ENCODE results near the gene ERC2.

Gene ERC2

DNA sequence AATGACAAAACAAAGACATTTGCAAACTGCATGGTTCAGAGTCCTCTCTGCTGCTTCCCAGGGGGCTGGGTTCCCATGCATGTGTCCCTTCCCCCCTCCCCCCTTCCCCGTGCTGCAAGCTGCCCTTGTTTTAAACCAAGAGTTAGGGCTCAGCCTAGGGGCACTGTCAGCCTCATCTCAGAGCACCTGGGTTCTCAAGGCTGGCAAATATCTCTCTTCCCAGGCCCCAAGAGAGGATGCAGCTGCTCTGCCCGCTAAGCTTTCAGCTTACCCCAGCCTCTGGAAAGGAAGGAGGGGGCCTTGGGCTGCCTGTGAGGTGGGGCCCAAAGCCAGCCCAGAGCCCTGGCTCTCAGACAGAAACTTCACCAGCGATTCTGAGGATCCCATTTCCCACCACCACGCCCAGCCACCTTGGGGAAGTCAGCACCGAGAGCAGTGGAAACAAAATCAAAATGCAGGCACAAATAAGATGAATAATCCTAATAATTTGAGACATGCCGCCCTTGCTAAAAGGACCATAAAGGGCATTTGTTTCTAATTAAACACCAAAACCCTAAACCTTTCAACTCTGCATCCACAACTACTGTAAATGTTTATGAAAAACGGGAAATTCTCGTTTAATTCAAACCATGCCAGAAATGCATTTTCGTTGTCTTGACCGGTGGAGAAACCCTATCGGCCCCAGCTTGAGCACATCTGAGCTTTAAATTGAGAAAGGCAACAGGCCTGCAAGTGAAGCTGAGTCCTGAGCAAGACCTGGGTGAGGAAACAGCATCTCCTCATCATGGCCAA, 913.4 kb downstream of the ERC2 start:
- no peak for DNase-seq (ENCODE audit: low read depth)

DNA sequence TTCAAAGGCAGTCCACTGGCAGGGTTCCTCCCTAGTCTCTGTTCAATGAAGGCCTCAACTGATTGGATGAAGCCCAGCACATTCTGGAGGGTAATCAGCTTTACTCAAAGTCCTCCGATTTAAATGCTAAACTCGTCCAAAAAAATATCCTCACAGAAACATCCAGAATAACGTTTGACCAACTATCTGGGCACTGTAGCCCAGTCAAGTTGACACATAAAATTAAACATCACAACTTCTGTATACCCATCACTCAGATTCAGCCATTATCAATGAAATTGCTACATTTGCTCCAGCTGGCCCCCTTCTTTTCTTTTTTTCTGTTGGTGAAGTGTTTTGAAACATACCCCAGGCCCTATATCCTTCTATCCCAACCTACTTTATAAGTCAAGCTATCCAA, 916.6 kb downstream of the ERC2 start:
- DNase-seq (ENCODE audit: low read depth) = no peak

DNA sequence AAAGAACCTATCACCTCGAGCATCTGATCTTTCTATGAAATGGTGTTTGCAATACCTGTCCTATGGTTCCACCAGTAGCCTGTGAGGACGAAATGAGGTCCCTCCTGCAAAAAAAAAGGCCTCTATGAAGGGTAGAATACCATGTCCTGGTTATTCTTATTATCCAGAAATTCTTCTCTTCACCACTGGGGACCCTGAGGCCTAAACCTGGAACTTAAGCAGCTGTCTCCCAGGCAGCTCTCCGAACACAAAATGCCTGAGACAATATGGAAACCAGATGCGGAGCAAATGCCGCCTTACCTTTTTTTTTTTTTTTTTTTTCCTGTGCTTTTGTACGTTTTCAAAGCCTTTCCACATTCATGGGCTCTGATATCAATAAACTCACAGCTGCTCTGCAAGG, 919.1 kb downstream of the ERC2 start:
- no peak for DNase-seq (ENCODE audit: low read depth)

DNA sequence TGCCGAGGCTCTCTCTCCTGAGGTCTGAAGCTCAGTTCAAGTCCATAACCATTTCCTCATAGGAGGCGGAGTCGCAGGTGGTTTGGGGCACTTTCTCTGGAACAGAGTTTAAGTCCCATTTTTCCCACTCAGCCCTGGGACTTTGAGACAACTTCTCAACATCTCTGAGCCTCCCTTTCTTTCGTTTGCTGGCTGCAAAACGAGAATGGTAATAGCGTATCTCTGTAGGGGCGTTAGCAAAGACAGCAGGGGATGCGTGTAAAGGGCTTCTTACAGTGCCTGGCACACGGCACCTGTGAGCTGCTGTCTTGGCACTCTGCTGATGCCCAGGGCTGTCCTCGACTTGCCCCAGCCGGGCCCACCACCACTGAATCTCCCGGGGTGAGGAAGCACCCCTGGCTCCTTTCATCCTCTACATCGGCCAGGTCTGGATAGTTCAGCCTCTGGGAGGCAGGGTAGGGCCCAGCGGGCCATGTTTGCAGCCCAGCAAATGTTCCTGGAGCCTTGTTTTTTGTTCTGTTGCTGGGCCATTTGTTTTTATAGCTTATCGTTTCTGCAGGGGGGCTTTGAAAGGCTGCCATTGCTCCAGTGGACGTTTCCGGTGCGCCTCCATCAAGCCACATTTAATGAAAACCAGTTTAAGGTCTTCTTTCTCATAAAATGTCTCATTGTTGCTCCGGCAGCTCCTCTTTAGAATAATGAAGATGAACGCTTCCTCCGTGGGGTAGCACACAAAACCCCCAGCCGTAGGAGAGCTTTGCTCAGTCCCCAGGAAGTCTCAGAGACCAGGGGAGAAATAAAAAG, 921.2 kb downstream of the ERC2 start:
- DNase-seq (ENCODE audit: low read depth) = no peak

DNA sequence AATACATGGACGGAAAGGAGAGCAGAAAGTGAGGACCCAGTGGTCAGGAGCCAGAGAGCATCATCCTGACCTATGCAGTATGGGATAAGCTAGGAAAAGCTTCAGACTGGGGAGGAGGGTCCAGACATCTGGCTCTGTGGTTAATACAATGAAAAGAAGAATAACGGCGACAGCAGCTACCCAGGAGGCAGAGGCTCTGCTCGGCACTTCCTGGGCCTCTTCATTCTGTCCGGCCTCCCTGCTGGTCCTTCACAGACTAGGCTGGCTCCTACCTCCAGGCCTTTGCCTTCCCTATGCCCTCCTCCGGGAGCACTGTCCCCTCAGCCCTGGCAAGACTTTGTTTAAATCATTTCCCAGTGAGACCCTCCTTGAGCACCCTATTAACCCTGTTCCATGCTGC, 922.3 kb downstream of the ERC2 start:
- no peak for DNase-seq (ENCODE audit: low read depth)

DNA sequence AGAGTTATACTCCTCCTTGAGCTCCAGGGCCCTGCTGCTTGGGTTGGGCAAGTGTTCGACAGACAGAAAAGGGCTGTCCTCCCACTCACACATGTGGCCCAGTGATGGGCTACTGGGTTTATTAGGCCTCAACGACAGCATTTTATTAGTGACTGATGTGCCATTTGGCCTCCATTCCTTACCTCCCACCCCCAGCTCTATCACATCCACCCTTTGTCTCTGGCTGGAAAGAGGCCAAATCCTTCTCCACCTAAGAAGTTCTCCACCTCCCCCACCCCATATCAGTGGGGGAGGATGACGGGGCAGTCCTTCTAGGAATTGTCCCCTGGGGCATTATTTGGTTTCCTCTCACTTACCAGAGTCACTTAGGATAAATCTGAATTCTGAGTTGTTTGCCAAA, 924.0 kb downstream of the ERC2 start:
- no peak for DNase-seq (ENCODE audit: low read depth)

DNA sequence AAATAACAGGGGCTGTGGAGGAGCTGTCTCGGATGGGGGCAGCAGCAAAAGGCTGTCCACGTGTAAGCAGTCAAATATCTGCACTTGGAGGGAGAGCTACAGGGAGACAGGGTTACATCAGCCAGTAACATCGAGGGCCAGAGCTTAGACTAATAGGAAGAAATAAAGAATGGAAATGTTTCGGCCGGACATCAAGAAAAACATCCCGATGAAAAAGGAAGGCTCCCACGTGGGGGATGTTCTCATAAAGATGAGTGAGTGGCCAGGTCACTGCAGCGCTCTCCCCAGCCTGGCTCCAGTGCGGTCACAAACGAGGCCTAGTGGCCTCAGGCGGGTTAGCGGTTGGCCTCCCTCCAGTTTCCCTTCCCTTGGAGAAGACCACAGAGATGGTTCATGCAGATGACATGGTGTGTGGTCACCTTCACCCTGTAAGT, 925.1 kb downstream of the ERC2 start:
- DNase-seq (ENCODE audit: low read depth) = no peak

DNA sequence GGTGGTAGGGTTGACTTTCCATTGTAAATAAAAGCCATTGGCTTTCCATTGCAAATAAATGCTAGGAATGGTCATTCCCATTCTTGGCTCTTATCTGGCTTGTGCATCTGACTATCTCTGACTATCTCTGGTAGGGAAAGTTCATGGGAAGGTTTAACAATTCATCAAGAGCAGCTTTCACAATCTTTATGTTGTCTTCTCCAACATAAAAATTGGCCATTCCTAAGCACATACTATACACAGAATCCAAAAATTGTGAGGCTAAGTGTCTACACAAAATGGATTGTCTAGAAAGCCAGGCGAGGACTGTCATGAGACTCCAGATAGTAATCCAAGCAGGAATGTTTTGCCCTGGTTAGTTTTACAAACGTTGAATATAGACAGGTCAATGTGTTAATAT, 926.8 kb downstream of the ERC2 start:
- DNase-seq (ENCODE audit: low read depth) = no peak

DNA sequence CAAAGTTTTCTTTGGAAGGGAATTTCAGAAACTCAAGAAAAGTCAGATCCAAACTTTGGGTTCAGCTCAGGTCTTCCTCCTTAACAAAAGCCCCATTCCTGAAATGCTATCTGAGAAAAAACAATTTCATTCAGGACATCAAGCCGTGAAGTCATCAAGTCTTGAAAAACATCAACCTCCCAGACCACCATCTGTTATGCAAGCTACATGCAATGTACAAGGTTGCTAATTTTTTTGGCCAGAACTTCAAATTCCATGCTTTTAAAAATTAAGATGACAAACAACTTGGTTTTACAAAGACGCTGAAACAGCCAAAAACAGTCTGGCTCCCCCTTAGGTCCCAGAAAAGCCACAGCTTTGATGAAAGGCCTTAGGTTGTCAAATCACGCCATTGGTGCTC, 927.3 kb downstream of the ERC2 start:
- no peak for DNase-seq (ENCODE audit: low read depth)

DNA sequence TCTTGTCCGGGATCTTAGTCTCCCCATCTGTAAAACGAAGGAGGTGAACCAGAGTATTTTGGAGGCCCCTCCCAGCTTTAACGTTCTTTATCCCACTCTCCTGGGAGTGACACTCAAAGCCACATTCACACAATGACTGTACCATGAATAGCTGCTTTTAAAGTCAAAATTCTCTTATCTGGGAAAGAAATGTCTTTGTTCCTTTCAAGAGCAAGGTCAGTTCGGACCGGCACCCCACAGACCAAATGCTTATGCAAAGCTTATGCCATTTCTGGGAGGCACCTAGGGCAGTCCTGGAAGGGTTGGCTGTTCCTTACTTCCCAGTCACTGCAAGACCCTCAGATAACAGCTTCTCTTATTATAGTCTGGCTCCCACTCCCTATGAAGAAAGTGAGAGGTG, 927.7 kb downstream of the ERC2 start:
- no peak for DNase-seq (ENCODE audit: low read depth)

DNA sequence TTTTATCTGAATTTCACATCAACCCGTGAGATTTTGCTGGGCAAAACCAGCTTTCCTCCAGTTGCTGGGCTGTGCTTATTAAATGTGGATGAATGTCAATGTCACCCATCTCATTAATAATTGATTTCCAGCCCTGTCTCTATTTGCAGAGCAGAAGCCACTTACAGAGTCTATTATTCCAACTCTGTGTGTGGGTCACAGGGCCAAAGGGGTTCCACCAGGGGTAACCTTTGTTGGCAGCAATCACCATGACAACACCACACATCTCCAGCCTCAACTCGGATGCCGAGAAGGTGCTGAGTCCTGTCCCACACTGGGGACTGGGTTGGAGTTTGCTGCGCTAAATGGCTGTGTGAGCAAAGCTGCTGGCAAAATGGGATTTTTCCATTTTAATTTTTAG, 930.1 kb downstream of the ERC2 start:
- no peak for DNase-seq (ENCODE audit: low read depth)

DNA sequence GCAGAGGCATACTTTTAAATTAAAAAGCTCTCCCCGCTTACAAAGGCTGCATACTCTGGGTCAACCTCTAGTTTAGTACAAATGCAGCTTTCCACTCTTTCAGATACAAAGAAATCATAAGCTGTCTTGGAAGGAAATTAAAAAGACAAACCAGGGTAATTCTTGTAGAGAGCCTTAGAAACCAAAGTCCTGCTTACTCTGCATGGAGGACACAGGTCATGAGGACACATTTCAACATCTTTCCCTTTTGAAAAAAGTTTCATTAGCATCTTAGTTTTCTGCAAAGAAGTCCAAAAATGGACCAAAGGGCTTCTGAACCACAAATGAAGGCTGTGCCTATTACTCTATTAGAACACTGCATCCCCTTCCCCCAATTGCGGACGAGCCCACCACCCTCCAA, 930.7 kb downstream of the ERC2 start:
- DNase-seq (ENCODE audit: low read depth) = no peak

DNA sequence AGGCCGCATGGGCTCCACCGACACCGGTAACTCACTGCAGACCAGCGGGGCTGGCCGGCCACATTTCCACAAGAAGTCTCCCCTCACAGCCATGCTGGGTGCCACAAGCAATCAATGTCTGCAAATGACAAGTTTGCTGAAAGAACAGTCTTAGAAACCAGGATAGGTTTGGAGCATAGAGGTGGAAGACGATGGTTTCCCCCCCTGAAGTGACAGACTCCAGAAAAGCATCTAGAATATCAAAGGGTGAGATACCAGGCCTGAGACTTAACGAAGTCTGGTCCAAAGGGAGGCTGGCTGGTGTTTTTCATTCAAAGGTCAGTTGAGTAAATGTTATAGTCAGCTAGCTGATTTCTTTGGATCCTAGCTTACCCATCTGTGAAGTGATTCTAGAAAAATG, 931.1 kb downstream of the ERC2 start:
- no peak for DNase-seq (ENCODE audit: low read depth)

DNA sequence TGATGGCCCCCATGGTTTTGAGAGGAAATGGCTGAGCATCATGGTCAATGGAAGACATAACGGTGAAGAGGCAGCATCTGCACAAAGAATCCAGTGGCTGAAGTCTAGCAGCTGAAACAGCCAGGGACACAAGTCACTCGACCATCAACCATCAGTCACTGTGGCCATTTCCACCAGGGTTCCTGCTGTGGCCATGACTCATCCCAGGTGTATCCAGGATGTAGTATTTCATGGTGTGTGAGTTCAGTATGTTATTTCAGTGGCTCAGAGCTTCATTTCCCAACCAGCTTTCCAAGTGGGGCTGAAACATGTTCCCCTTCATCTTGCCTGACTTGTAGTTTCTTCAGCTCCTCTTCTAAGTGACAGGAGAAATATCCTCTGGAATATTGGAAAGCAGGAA, 933.4 kb downstream of the ERC2 start:
- no peak for DNase-seq (ENCODE audit: low read depth)

DNA sequence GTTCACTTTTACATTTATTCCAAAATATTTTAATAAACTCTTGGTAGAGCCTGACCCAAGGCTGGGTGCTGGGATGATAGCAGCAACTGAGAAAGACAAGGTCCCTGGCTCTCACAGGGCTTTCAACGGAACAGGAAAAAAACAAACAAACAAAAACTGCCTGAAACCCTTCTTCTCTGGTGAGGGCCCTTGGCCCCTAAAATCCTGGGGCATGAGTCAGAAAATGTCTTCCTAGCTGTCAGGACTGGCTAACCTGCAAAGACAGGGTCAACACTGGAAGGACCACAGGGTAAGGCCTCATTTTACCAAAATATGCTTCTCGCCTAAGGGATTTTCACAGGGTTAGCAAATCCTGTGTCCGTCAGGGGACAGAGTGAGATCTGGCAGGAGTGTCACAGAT, 935.5 kb downstream of the ERC2 start:
- no peak for DNase-seq (ENCODE audit: low read depth)

DNA sequence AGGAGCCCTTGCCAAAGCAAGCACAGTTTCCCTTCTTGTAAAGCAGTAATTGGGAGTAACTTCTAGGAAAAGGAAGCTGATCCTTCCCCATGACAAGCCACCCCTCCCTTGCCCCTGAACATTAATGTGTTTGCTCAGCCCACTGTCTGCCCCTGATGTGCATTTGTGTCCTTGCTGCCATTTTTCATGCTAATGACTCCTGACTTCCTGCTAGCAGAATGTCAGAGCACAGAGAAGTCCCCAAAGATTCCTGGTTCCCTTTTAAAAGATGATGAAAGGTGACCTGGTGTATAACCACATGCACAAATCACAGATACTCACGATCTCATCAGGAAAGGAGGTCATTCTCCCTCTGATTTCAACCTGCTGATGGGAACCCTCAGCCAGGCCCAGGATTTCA, 936.9 kb downstream of the ERC2 start:
- no peak for DNase-seq (ENCODE audit: low read depth)

DNA sequence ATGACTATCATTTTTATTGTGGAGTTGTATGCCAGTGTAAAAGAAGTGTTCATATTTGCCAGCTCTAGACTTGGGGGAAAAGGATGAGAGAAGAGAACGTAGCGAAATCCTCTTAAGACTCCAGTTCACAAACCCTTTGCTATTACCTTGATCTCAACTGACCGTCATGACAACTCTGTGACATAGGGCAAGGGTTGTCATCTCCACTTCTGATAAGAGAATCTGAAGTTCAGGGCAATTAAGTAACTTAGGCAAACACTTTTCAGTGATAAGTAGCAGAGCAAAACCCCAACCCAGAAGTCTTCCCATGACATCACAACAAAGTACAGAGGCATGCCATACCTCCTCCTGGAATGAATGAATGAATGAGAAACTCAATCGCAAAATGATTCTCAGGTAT, 940.9 kb downstream of the ERC2 start:
- DNase-seq (ENCODE audit: low read depth) = no peak

DNA sequence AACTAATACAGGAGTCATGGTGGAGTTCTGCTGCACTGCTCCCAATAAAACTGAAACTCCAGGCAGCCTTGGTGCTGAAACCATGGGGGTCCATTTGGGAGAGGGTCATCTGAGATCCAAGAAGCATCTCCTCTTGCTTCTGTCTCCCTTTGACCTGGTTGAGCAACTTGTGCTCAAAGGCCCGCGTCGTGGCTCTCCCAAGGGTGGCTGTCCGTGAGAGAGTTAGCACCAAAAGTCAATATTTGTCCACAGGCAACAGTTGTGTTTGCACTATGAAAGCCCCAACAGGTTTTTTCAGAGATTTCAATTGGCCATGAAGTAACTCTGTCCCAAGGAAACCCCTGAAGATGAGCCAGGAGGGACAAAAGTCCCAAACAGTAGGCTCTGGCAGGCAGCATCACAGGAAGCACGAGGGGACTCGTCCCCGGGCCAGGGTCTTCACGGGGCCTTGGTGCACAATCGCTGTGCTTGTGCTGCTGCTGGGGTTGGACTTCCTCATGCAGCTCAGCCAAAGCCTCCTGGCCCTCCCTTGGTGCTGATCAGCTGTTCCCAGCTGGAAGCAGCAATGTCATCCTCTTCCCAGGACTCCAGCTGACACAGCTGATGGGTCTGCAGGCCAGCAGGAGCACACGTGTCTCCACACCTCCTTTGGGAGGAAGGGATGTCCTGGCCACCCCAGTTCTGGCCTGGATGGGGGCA, 941.8 kb downstream of the ERC2 start:
- DNase-seq (ENCODE audit: low read depth) = no peak

DNA sequence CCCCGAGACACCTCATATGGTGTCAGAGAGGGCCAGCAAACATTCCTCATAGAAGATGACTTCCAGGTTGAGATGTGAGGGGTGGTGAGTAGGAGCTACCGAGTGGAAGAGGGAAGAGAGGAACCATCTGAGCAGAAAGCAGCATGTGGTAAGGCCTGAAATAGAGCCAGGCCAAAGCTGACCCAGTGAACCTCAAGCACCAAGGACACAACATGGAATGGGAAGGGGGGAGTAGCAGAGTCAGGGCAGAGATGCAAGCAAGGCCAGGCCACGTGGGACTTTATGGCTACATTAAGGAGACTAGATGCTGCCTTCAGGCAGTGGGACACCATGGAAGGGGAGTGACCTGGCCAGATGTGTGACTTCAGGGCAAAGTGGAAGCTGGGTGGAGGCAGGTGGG, 942.8 kb downstream of the ERC2 start:
- no peak for DNase-seq (ENCODE audit: low read depth)

DNA sequence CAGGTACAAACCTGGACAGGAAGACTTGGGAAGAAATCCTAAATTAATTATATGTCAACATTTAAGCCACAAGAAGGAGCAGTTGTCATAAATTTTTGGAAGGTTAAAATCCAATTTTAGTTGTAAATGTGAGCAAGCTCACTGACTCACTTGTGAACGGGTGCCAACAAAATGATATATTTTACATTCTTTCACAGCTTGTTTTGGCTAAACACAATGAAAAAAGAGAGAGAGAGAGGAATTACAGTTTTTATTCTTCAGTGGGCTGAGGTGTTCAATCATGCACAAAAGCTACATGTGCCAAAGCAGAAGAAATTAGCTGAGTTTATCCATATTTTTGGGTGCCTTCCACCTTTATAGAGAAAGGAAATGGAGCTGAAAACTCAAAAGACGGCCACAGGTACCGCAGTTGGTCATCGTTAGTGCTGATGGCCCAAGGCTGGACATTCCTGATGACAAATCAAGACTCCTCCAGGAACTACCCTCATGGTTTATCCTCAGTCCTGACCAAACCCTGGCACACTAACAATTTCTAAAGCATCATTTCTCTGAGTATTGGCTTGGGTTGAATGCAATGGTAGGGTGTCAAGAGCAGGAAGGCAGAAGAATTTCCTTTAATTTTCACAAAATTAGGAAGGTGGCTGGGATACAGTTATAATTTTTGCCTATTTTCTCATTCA, 943.6 kb downstream of the ERC2 start:
- DNase-seq (ENCODE audit: low read depth) = no peak

DNA sequence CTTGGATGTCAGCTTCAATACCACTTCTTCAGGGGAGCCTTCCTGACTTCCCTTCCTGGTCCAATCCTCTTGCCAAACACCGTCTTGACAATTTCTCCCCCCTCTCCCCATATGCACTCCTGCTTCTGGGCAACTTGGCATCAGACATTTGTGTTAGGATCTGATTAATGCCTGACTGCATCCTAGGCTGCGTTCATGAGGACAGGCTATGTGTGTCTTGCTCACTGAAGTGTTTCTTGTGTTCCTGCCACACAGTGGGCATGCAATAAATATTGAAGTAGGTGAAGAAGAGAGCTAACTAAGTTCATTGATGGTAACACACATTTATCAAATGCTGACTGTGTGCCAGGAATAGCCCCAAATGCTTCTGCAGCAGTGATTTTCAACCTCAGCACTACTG, 944.8 kb downstream of the ERC2 start:
- DNase-seq (ENCODE audit: low read depth) = no peak

DNA sequence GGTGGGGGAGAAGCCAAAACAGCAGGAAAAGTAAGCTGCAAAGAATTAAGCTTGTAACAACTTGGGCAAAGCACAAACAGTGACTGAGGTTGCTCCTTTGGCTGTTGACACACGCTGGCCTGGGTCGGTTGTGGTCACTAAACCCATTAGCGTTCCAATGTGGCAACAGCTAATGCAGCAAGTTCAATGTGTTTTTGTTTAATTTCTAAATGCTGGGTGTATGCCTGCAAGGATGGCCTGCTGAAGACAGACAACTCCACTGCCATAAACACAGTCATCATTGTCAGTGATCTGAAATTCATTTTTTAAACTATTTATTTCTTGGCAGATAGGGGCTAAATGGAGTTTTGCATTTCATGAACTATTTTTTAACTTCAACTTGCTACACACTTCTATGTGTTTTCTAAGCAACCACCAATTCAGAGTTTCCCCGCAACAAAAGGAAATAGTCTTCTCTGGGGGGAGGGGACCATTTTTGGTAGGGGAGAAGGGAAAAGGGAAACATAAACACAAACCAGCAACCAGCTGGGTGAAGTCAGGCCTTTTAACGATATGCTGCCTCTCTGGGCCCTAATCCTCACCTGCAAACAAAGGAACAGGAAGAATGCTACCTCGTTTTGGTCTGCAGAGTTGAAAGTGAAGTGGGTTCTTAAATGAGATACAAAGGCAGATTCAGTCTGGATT, 946.4 kb downstream of the ERC2 start:
- DNase-seq (ENCODE audit: low read depth) = no peak
